Iris pigment epithelial cell (primary cell): ENCODE measurements around the gene PRPS2.
A peak's percentile ranks its signal among the peaks of the same experiment; 100 is the strongest.

Source experiments
- DNase-seq: peaks from one replicate; pipeline ENCODE4 v3.0.0-alpha.2; 2011; ENCODE audit warnings: low read depth

PRPS2 gene

GRCh38 chrX:12817528-12817927 is 26.3 kb downstream of the PRPS2 start:
- DNase-seq: no peak

GRCh38 chrX:12819222-12819621 is 28.0 kb downstream of the PRPS2 start:
- peak; percentile 21 for DNase-seq

GRCh38 chrX:12820737-12821136 is 29.5 kb downstream of the PRPS2 start:
- DNase-seq: no peak

GRCh38 chrX:12824944-12825343 is 33.7 kb downstream of the PRPS2 start:
- no peak for DNase-seq

- DNase-seq: peak; percentile 23
Measured at GRCh38 chrX:12825801-12826200, 34.6 kb downstream of the PRPS2 start.

GRCh38 chrX:12843061-12843667 is 52.0 kb downstream of the PRPS2 start:
- DNase-seq: no peak

- no peak for DNase-seq
Measured at GRCh38 chrX:12843668-12844279, 52.6 kb downstream of the PRPS2 start.

GRCh38 chrX:12844319-12844718 is 53.1 kb downstream of the PRPS2 start:
- no peak for DNase-seq

- DNase-seq: no peak
Measured at GRCh38 chrX:12865359-12865758, 74.1 kb downstream of the PRPS2 start.

GRCh38 chrX:12866451-12867377 is 75.5 kb downstream of the PRPS2 start, which contains the start of gene TLR7:
TLR7 (plus strand) TSS chrX:12867072; CDS start chrX:12867579, 507 bp downstream.
- no peak for DNase-seq

- DNase-seq: no peak
Measured at GRCh38 chrX:12867685-12868084, 76.5 kb downstream of the PRPS2 start.

GRCh38 chrX:12868747-12869146 is 77.5 kb downstream of the PRPS2 start:
- DNase-seq: no peak

GRCh38 chrX:12871257-12871656 is 80.0 kb downstream of the PRPS2 start:
- DNase-seq: no peak

- DNase-seq: no peak
Measured at GRCh38 chrX:12872741-12873140, 81.5 kb downstream of the PRPS2 start.
